ENCODE results near the gene LY6G5B. TPM values are rescaled to one million over a fixed set of nuclear protein-coding genes. Genes with fewer than 3 reads are reported as not detected.

Gene LY6G5B
- total RNA-seq, 6 donors from 2014 or later, result 6.7 to 22.0 (median 12.3) TPM

- no peaks in the 10 kb centered on the region for H3K27me3 ChIP-seq
- no peaks in the 10 kb centered on the region for H3K36me3 ChIP-seq
- 61 to 79% methylated on average over 10 of the region's 10 CpGs for WGBS, 2 donors
- H3K4me3 ChIP-seq, result no peak overlapping the region
- ATAC-seq (ENCODE audit: low FRiP score in 2 of 2), result no peak
- H3K4me1 ChIP-seq, result peaks cover 0 to 13% (median 2%) of the 10 kb centered on the region in 4 donors
- H3K27ac ChIP-seq, result peak overlapping the region in 1 of 4 donors; percentile 30
- H3K9me3 ChIP-seq, result no peaks in the 10 kb centered on the region
- peak in 1 of 2 donors; percentile 39 for DNase-seq
- no peak for TF ChIP-seq EP300 (IDR thresholded peaks at IDR 0.05)
- TF ChIP-seq POLR2A (IDR thresholded peaks at IDR 0.05), result no peak
- no peak for TF ChIP-seq POLR2AphosphoS5 (IDR thresholded peaks at IDR 0.05)
- TF ChIP-seq CTCF (IDR thresholded peaks at IDR 0.05), result no peak
Observed at GRCh38 chr6:31717499-31718222, 47.9 kb downstream of the LY6G5B start.

- DNase-seq (peak in 1 of 2 donors; percentile 65), ATAC-seq (ENCODE audit: low FRiP score in 2 of 2) (no peak)
- Histone ChIP-seq H3K36me3 (no peaks in the 10 kb centered on the region), H3K4me1 (peaks cover 0 to 13% (median 2%) of the 10 kb centered on the region in 4 donors), H3K27me3 (no peaks in the 10 kb centered on the region), H3K4me3 (no peak overlapping the region), H3K27ac (peak overlapping the region in 1 of 4 donors; percentile 65), H3K9me3 (no peaks in the 10 kb centered on the region)
- peak in 1 of 2 donors; percentile 21 for TF ChIP-seq POLR2AphosphoS5 (IDR thresholded peaks at IDR 0.05)
- TF ChIP-seq EP300 (IDR thresholded peaks at IDR 0.05), result peak in 1 of 4 donors; percentile 9
- no peak for TF ChIP-seq POLR2A (IDR thresholded peaks at IDR 0.05)
- WGBS, 2 donors, result 58 to 74% methylated on average over 1 of the region's 1 CpG
Observed at GRCh38 chr6:31718265-31718664, 48.5 kb downstream of the LY6G5B start.

GRCh38 chr6:31719001-31719400 lies 49.2 kb downstream of the LY6G5B start:
- H3K4me3 ChIP-seq, result no peak overlapping the region
- TF ChIP-seq POLR2A (IDR thresholded peaks at IDR 0.05) (no peak), CTCF (IDR thresholded peaks at IDR 0.05) (no peak), EP300 (IDR thresholded peaks at IDR 0.05) (no peak), POLR2AphosphoS5 (IDR thresholded peaks at IDR 0.05) (no peak)
- H3K27me3 ChIP-seq, result no peaks in the 10 kb centered on the region
- peak in 1 of 2 donors; percentile 34 for DNase-seq
- no peaks in the 10 kb centered on the region for H3K36me3 ChIP-seq
- peaks cover 0 to 13% (median 2%) of the 10 kb centered on the region in 4 donors for H3K4me1 ChIP-seq
- no peaks in the 10 kb centered on the region for H3K9me3 ChIP-seq
- 80 to 88% methylated on average over 6 of the region's 6 CpGs for WGBS, 2 donors
- no peak for ATAC-seq (ENCODE audit: low FRiP score in 2 of 2)
- peak overlapping the region in 2 of 4 donors; percentile 35 to 65 for H3K27ac ChIP-seq

GRCh38 chr6:31720196-31720770 lies 50.5 kb downstream of the LY6G5B start:
- Histone ChIP-seq H3K27me3 (no peaks in the 10 kb centered on the region), H3K4me3 (no peak overlapping the region), H3K27ac (no peak overlapping the region), H3K36me3 (no peaks in the 10 kb centered on the region), H3K9me3 (no peaks in the 10 kb centered on the region), H3K4me1 (peaks cover 0 to 13% (median 3%) of the 10 kb centered on the region in 4 donors)
- WGBS, 2 donors, result 69 to 80% methylated on average over 5 of the region's 5 CpGs
- TF ChIP-seq POLR2A (IDR thresholded peaks at IDR 0.05) (no peak), EP300 (IDR thresholded peaks at IDR 0.05) (no peak), CTCF (IDR thresholded peaks at IDR 0.05) (no peak), POLR2AphosphoS5 (IDR thresholded peaks at IDR 0.05) (no peak)
- ATAC-seq (ENCODE audit: low FRiP score in 2 of 2), result no peak
- DNase-seq, result no peak

GRCh38 chr6:31721351-31722020 lies 51.7 kb downstream of the LY6G5B start, which contains the start of gene LY6G6C:
Gene LY6G6C, minus strand, starts transcription at chr6:31721746. Its CDS starts 67 bp downstream, at chr6:31721679.
- no peak for DNase-seq
- Histone ChIP-seq H3K4me3 (no peak within 1 kb of the TSS), H3K27me3 (no peaks in the 10 kb centered on the region), H3K36me3 (peaks cover 0 to 7% (median 0%) of the 10 kb centered on the region in 4 donors), H3K4me1 (peaks cover 8 to 19% (median 11%) of the 10 kb centered on the region in 4 donors), H3K27ac (no peak within 1 kb of the TSS), H3K9me3 (no peaks in the 10 kb centered on the region)
- TF ChIP-seq CTCF (IDR thresholded peaks at IDR 0.05), result no peak
- no peak for TF ChIP-seq EP300 (IDR thresholded peaks at IDR 0.05)
- no peak for TF ChIP-seq POLR2AphosphoS5 (IDR thresholded peaks at IDR 0.05)
- TF ChIP-seq POLR2A (IDR thresholded peaks at IDR 0.05), result no peak
- WGBS, 2 donors, result 87 to 90% methylated on average over 4 of the region's 4 CpGs
- no peak for ATAC-seq (ENCODE audit: low FRiP score in 2 of 2)

Data from upper lobe of left lung (tissue), 6 donors.